Measurements from ENCODE around the gene SLC25A41.

DNA sequence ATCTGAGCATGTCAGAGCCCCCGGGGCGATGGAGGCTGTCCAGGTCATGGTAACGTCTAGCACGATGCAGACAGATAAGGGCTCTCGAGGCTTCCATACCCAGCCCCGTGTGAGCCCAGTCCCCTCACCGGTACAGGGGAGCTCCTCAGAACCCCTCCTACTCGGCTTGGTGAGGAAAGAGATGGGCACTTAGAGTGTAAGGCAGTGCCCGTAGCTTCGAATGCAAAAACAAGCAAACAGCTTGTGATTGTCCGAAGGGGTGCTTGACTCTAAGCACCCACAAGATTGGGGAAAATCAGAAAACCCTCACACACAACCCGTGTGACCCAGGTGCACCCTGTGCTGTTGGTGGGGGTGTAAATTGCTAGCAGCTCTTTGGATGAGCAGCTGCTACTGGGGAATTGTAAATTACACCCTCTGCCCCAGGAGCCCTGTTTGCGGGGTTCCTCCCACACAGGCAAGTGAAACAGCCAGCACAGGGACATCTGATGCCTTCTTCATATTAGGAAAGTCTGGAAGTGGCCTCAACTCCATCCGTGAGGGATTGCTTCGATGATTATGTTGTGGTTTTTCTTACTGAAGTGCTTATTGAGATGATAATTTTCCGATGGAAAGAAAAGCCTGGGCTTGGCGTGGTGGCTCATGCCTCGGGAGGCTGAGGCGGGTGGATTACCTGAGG is 56.9 kb downstream of the SLC25A41 start:
- TF ChIP-seq EZH2 (IDR thresholded peaks at IDR 0.05; ENCODE audit: insufficient read depth, poor library complexity, severe bottlenecking) (no peak), EZH2phosphoT487 (IDR thresholded peaks at IDR 0.05; ENCODE audit: insufficient read depth, low read depth) (no peak)
